H1 (cell line): ENCODE measurements around the gene FOXG1. TPM values are rescaled to one million over a fixed set of nuclear protein-coding genes. Genes with fewer than 3 reads are reported as not detected.
A peak's percentile ranks its signal among the peaks of the same experiment; 100 is the strongest.

ENCODE experiments used
- CTCF ChIA-PET: fragments of 300-600 bp; sonication (Branson Sonifier 250); formaldehyde crosslinking; loops from one replicate; lab custom pipeline; 2021; ENCODE audit not compliant: partially characterized antibody; lab: Charles Lee
- POLR2A ChIA-PET: fragments of 300-600 bp; sonication (Branson Sonifier 250); formaldehyde crosslinking; loops from one replicate; lab custom pipeline; 2021; ENCODE audit warnings: inconsistent platforms; ENCODE audit not compliant: partially characterized antibody; lab: Charles Lee
- DNase-seq, 2 experiments: peaks; one replicate each; pipeline versions ENCODE4 v3.0.0 to v3.0.0-alpha.2; 2010 to 2022; ENCODE audit warnings: low spot score in 2 of 2, low read depth in 1 of 2, mixed read lengths in 1 of 2
- FAIRE-seq: peaks from 2 replicates; lab custom pipeline; 2011; peaks lifted over from hg19 to GRCh38; lab: Jason Lieb, UNC
- H2AFZ ChIP-seq: 2 replicates; pipeline ENCODE4 v1.8.1; 2012; ENCODE audit warnings: low read length, inconsistent platforms
- H2AK5ac ChIP-seq: 2 replicates; pipeline ENCODE4 v1.6.1; 2013; ENCODE audit warnings: low read depth, low read length
- H2BK120ac ChIP-seq: replicated peaks from 2 replicates; pipeline ENCODE3; 2013; ENCODE audit warnings: low read depth, low read length, inconsistent platforms
- H2BK12ac ChIP-seq: 2 replicates; pipeline ENCODE4 v1.6.1; 2013; ENCODE audit warnings: low read depth, low read length
- H2BK15ac ChIP-seq: 2 replicates; pipeline ENCODE4 v1.6.1; 2013; ENCODE audit warnings: low read length
- H2BK20ac ChIP-seq: 2 replicates; pipeline ENCODE4 v1.6.1; 2013; ENCODE audit warnings: low read length
- H2BK5ac ChIP-seq: 2 replicates; pipeline ENCODE4 v1.6.1; 2013; ENCODE audit warnings: low read depth, low read length
- H3K14ac ChIP-seq: 2 replicates; pipeline ENCODE4 v1.6.1; 2013; ENCODE audit warnings: inconsistent platforms; ENCODE audit not compliant: insufficient read length
- H3K18ac ChIP-seq: 2 replicates; pipeline ENCODE4 v1.6.1; 2013; ENCODE audit warnings: low read length; ENCODE audit errors: extremely low read depth
- H3K23ac ChIP-seq: 2 replicates; pipeline ENCODE4 v1.6.1; 2013; ENCODE audit warnings: inconsistent platforms; ENCODE audit not compliant: insufficient read length
- H3K23me2 ChIP-seq: 2 replicates; pipeline ENCODE4 v1.6.1; 2013; ENCODE audit warnings: low read depth, low read length
- H3K27ac ChIP-seq: 2 replicates; pipeline ENCODE4 v1.6.1; 2011; ENCODE audit warnings: low read depth, low read length, inconsistent platforms
- H3K27me3 ChIP-seq, 4 experiments: replicated peaks in 1 of 4; 1 replicate in 1 of 4; 2 replicates in 3 of 4; pipeline versions ENCODE4 v1.6.1 to v1.8.1; 2011 to 2013; ENCODE audit warnings: low read length in 3 of 4, mild to moderate bottlenecking in 3 of 4, inconsistent platforms in 2 of 4, mixed read lengths in 2 of 4, moderate library complexity in 1 of 4; ENCODE audit not compliant: control insufficient read depth in 3 of 4, insufficient read depth in 3 of 4; ENCODE audit errors: extremely low read depth in 1 of 4
- H3K36me3 ChIP-seq, 4 experiments: 2 replicates each; pipeline versions ENCODE4 v1.6.1 to v1.8.1; 2011 to 2013; ENCODE audit warnings: mild to moderate bottlenecking in 4 of 4, low read length in 3 of 4, moderate library complexity in 2 of 4, control low read depth in 1 of 4, inconsistent platforms in 1 of 4; ENCODE audit not compliant: insufficient read depth in 4 of 4, control insufficient read depth in 2 of 4
- H3K4ac ChIP-seq: replicated peaks from 2 replicates; pipeline ENCODE3; 2013; ENCODE audit warnings: low read length, low read depth, mixed read lengths, inconsistent platforms; ENCODE audit not compliant: insufficient read length
- H3K4me1 ChIP-seq, 4 experiments: replicated peaks in 1 of 4; 1 replicate in 1 of 4; 2 replicates in 3 of 4; pipeline versions ENCODE4 v1.6.1 to v1.8.1; 2011 to 2013; ENCODE audit warnings: low read length in 3 of 4, inconsistent platforms in 2 of 4, mixed read lengths in 1 of 4; ENCODE audit not compliant: insufficient read depth in 4 of 4, control insufficient read depth in 3 of 4
- H3K4me2 ChIP-seq, 2 experiments: 2 replicates each; pipeline versions ENCODE4 v1.6.1 to v1.8.1; 2011 to 2013; ENCODE audit warnings: low read depth in 2 of 2, low read length in 2 of 2, control low read depth in 1 of 2, inconsistent platforms in 1 of 2, mild to moderate bottlenecking in 1 of 2; ENCODE audit not compliant: insufficient read depth in 1 of 2
- H3K4me3 ChIP-seq, 4 experiments: fragments of 200-600, 300-600 bp in 1 of 4; sonication (generic), shearing (Covaris generic), sonication (Bioruptor Twin) in 1 of 4; 2 replicates each; pipeline versions ENCODE4 v1.5.1 to v1.8.1; 2011 to 2016; ENCODE audit warnings: low read length in 4 of 4, low read depth in 3 of 4, control low read depth in 2 of 4, inconsistent platforms in 2 of 4, mild to moderate bottlenecking in 2 of 4, mixed read lengths in 1 of 4, moderate library complexity in 1 of 4; ENCODE audit not compliant: insufficient read depth in 2 of 4; ENCODE audit errors: extremely low read depth in 1 of 4
- H3K56ac ChIP-seq: replicated peaks from 2 replicates; pipeline ENCODE3; 2013; ENCODE audit warnings: low read depth, mild to moderate bottlenecking, mixed read lengths, low read length, inconsistent platforms; ENCODE audit not compliant: insufficient read length
- H3K79me1 ChIP-seq: 2 replicates; pipeline ENCODE4 v1.6.1; 2013; ENCODE audit warnings: low read depth, low read length, control low read depth
- H3K79me2 ChIP-seq, 2 experiments: 2 replicates each; pipeline versions ENCODE4 v1.6.1 to v1.8.1; 2012 to 2013; ENCODE audit warnings: low read length in 2 of 2, mild to moderate bottlenecking in 2 of 2, inconsistent platforms in 1 of 2; ENCODE audit not compliant: insufficient read depth in 2 of 2, control insufficient read depth in 1 of 2
- H3K9ac ChIP-seq, 4 experiments: replicated peaks in 1 of 4; 1 replicate in 1 of 4; 2 replicates in 3 of 4; pipeline versions ENCODE4 v1.6.1 to v1.8.1; 2011 to 2013; ENCODE audit warnings: low read depth in 3 of 4, low read length in 3 of 4, control low read depth in 2 of 4, mild to moderate bottlenecking in 2 of 4, moderate library complexity in 2 of 4, inconsistent platforms in 1 of 4; ENCODE audit errors: extremely low read depth in 1 of 4
- H3K9me3 ChIP-seq, 2 experiments: 2 replicates each; pipeline versions ENCODE4 v1.6.1 to v1.8.1; 2012 to 2013; ENCODE audit warnings: mild to moderate bottlenecking in 2 of 2, moderate library complexity in 2 of 2, control low read depth in 1 of 2, inconsistent platforms in 1 of 2, low read depth in 1 of 2, low read length in 1 of 2, mixed read lengths in 1 of 2; ENCODE audit not compliant: insufficient read depth in 2 of 2
- H4K20me1 ChIP-seq, 2 experiments: replicated peaks in 1 of 2; 2 replicates each; pipeline versions ENCODE3 to v1.8.1; 2011 to 2013; ENCODE audit warnings: inconsistent platforms in 2 of 2, low read length in 2 of 2, mild to moderate bottlenecking in 1 of 2; ENCODE audit not compliant: insufficient read depth in 2 of 2, control insufficient read depth in 1 of 2
- H4K5ac ChIP-seq: 2 replicates; pipeline ENCODE4 v1.6.1; 2013; ENCODE audit warnings: low read length, low read depth, mixed read lengths, inconsistent platforms; ENCODE audit not compliant: insufficient read length
- H4K8ac ChIP-seq: 2 replicates; pipeline ENCODE4 v1.8.0; 2013; ENCODE audit warnings: mild to moderate bottlenecking, moderate library complexity, low read length, inconsistent platforms; ENCODE audit not compliant: insufficient read depth; ENCODE audit errors: extremely low read depth
- H4K91ac ChIP-seq: replicated peaks from 2 replicates; pipeline ENCODE3; 2013; ENCODE audit warnings: low read length, mixed read lengths, inconsistent platforms; ENCODE audit not compliant: insufficient read length
- ASH2L ChIP-seq: fragments of 200-600, 300-600 bp; sonication (generic); IDR thresholded peaks from one replicate; pipeline ENCODE4 v1.7.1; 2017; ENCODE audit warnings: low read length
- EP300 ChIP-seq, 2 experiments: IDR thresholded peaks; 1 replicate in 1 of 2; 2 replicates in 1 of 2; pipeline ENCODE4 v1.6.1; 2011 to 2012; ENCODE audit warnings: low read depth in 2 of 2, low read length in 2 of 2, mild to moderate bottlenecking in 2 of 2, borderline replicate concordance in 1 of 2, inconsistent platforms in 1 of 2, moderate library complexity in 1 of 2
- JUN ChIP-seq: IDR thresholded peaks from 2 replicates; pipeline ENCODE4 v1.6.1; 2011; ENCODE audit warnings: low read depth, mild to moderate bottlenecking, improper control_type of control experiment, low read length
- JUND ChIP-seq: IDR thresholded peaks from 2 replicates; pipeline ENCODE4 v1.6.1; 2011; ENCODE audit warnings: mild to moderate bottlenecking, improper control_type of control experiment, low read length
- PHF8 ChIP-seq: fragments of 200-600 bp; sonication (generic); conservative IDR thresholded peaks from 2 replicates; pipeline ENCODE4 v1.7.1; 2012; ENCODE audit warnings: low read depth, mild to moderate bottlenecking, inconsistent platforms, low read length, moderate library complexity
- POU5F1 ChIP-seq: IDR thresholded peaks from 2 replicates; pipeline ENCODE4 v1.6.1; 2011; ENCODE audit warnings: low read depth, mild to moderate bottlenecking, low read length, moderate library complexity
- RAD21 ChIP-seq, 2 experiments: IDR thresholded peaks in 1 of 2; conservative IDR thresholded peaks in 1 of 2; 2 replicates each; pipeline ENCODE4 v1.6.1; 2011; ENCODE audit warnings: low read depth in 2 of 2, low read length in 2 of 2, improper control_type of control experiment in 1 of 2, inconsistent platforms in 1 of 2, mild to moderate bottlenecking in 1 of 2, moderate library complexity in 1 of 2
- RFX5 ChIP-seq: IDR thresholded peaks from 2 replicates; pipeline ENCODE4 v1.6.1; 2011; ENCODE audit warnings: low read depth, low read length, improper control_type of control experiment, borderline replicate concordance
- WGBS, 2 experiments: shearing (Covaris generic) in 1 of 2; methylation state at CpG; one replicate each; pipeline versions ENCODE4 v1.1.6 to v1.1.7; 2013 to 2015; ENCODE audit warnings: low lambda C conversion rate in 2 of 2, mixed read lengths in 2 of 2, inconsistent platforms in 1 of 2, low coverage in 1 of 2, missing lambda C conversion rate in 1 of 2; ENCODE audit not compliant: insufficient replicate concordance in 2 of 2, insufficient coverage in 1 of 2, insufficient read length in 1 of 2; ENCODE audit errors: extremely low coverage in 1 of 2, missing lambda C conversion rate in 1 of 2; 5-methylcytosine and 5-hydroxymethylcytosine counted together
- polyA plus RNA-seq, 7 experiments: library from polyadenylated mRNA; depleted of rRNA in 3 of 7; stranded (reverse) in 5 of 7; unstranded in 2 of 7; fragments of >200 nt in 5 of 7; fragments of 200-250 nt in 2 of 7; gene quantifications; 1 replicate in 5 of 7; 2 replicates in 1 of 7; 4 replicates in 1 of 7; pipeline versions ENCODE4 v1.2.1 to v1.2.3, GENCODE V29; 2011 to 2013; ENCODE audit warnings: missing spikeins in 2 of 7, mixed read lengths in 2 of 7
- total RNA-seq: library from RNA; stranded (reverse); fragmentation: NEBNext Ultra II Directional; extraction: Animal tissue kit (Norgen Biotek cat#: 25700); gene quantifications from 2 replicates; pipeline ENCODE4 v1.2.1, GENCODE V29; 2021

FOXG1 gene
- total and polyA plus RNA-seq, 2 of the 8 experiments (the other 6 are each of a cell fraction or from before 2014, with no cell fraction given): 0.03 to 0.24 TPM

DNA sequence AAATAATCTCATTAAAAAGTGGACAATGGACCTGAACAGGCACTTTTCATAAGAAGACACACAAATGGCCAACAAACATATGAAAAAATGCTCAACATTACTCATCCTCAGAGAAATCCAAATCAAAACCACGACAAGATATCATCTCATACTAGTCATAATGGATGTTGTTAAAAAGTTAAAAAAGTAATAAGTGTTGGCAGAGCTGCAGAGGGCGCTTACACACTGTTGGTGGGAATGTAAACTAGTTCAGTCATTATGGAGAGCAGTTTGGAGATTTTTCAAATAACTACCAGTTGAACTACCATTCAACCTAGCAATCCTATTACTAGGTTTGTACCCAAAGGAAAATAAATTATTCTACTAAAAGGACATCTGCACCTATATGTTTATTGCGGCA, 47.2 kb downstream of the FOXG1 start:
- Histone ChIP-seq H3K9me3 (no peaks in the 10 kb centered on the region), H3K27ac (no peak overlapping the region), H4K5ac (no peak overlapping the region), H3K4me1 (no peaks in the 10 kb centered on the region), H2BK12ac (no peak overlapping the region), H2BK15ac (no peak overlapping the region), H3K4me3 (no peak overlapping the region), H2BK5ac (no peak overlapping the region), H2AK5ac (no peak overlapping the region), H2AFZ (no peak overlapping the region), H3K79me1 (no peaks in the 10 kb centered on the region), H3K4ac (no peak overlapping the region), H4K8ac (no peak overlapping the region), H3K79me2 (no peaks in the 10 kb centered on the region), H3K23ac (no peak overlapping the region), H4K20me1 (no peaks in the 10 kb centered on the region)
- POLR2A ChIA-PET: no interaction called here
- no peak for FAIRE-seq
- TF ChIP-seq JUN (no peak), POU5F1 (no peak), RAD21 (IDR thresholded peaks at IDR 0.05 in 1 of 2, conservative IDR thresholded peaks at IDR 0.05 in 1 of 2; ENCODE audit: low read depth in 2 of 2, low read length in 2 of 2) (peak in 1 of 2 experiments; percentile 30; a peak in 1 of 4 replicates), EP300 (IDR thresholded peaks at IDR 0.05; ENCODE audit: borderline replicate concordance in 1 of 2, low read depth in 2 of 2, low read length in 2 of 2) (no peak), ASH2L (no peak), PHF8 (no peak), JUND (no peak), RFX5 (no peak)
- TF ChIP-seq, all 59 proteins: peak for 1
- Histone ChIP-seq H2BK20ac (no peak overlapping the region), H3K23me2 (no peaks in the 10 kb centered on the region), H3K27me3 (no peaks in the 10 kb centered on the region), H3K4me2 (no peak overlapping the region), H3K56ac (no peak overlapping the region), H3K36me3 (no peaks in the 10 kb centered on the region), H4K91ac (no peak overlapping the region), H2BK120ac (no peak overlapping the region), H3K18ac (no peak overlapping the region), H3K14ac (no peak overlapping the region), H3K9ac (no peak overlapping the region)
- WGBS, 2 experiments: 87% methylated on average over 3 of the region's 3 CpGs; no CpG with 5 or more reads in 1 of the 2 experiments
- CTCF ChIA-PET: no interaction called here
- no peak for DNase-seq
